GM21360 (cell line): ENCODE measurements around the gene OASL.
"Not testable (repeated sequence)": the region's sequence is repeated elsewhere in the genome, so short reads cannot be mapped to it uniquely, and the experiment has no call there.

ENCODE experiments used
- ATAC-seq: cut with Tn5 transposase; IDR thresholded peaks from one replicate; pipeline ENCODE4 v1.9.1; 2021; ENCODE audit warnings: mild to moderate bottlenecking, moderate library complexity; ENCODE audit not compliant: unreplicated experiment

The OASL gene, protein sequence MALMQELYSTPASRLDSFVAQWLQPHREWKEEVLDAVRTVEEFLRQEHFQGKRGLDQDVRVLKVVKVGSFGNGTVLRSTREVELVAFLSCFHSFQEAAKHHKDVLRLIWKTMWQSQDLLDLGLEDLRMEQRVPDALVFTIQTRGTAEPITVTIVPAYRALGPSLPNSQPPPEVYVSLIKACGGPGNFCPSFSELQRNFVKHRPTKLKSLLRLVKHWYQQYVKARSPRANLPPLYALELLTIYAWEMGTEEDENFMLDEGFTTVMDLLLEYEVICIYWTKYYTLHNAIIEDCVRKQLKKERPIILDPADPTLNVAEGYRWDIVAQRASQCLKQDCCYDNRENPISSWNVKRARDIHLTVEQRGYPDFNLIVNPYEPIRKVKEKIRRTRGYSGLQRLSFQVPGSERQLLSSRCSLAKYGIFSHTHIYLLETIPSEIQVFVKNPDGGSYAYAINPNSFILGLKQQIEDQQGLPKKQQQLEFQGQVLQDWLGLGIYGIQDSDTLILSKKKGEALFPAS

DNA sequence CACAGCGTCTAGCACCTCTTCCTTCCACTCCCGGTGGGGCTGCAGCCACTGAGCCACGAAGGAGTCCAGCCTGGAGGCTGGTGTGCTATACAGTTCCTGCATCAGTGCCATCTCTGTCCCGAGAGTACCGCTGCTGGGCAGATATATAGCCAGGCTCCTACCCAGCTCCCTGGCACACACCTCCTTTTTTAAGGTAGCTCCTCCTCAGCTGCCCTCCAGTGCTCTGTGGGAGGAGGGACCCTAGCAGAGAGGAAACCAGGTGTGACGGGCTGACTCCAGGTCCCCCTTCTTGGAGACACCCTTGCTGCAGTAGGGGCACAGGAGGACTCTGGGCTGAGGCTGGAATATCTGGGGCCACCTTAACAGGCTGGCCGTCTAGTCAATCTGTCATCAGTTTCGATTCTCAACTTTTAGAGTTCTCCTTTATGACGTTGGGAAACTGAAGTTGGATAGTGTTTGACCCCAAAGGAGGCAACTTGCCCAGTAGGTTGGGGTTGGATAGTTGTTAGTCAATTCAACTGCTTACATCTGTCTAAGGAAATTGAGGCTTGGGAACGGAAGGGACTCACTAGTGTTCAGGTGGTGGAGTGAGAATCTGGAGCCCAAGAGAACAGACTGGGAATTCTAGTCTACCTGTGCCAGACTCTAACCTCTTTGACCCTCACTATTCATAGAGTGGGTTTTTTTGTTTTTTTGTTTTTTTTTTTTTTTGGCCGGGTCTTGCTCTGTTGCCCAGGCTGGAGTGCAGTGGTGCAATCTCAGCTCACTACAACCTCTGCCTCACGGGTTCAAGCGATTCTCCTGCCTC is at the start of gene OASL:
Gene OASL, minus strand, starts transcription at position 386 of the 808 bp plus-strand sequence. Its CDS starts 275 bp downstream, at position 111.
- no peak for ATAC-seq

DNA sequence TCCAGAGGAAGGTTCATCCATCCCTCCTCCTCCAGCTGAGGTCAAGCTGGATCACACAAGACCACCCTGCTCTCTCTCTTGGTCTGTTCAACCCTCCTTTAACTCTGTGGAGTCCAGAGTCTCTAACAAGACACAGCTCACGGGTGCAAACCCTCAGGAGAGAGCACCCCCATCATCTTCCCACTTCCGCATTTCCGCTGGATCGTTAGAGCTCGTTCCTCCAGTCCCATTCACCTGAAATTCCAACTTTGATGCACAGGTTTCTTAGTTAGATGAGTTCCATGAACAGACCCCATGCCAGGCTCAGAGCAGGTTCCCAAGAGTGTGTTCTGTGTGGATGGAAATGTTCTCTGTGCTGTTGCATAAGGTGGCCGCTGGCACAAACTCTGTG is 49.1 kb upstream of the OASL start:
- ATAC-seq: no peak

GRCh38 chr12:121087467-121088194 is 48.6 kb upstream of the OASL start:
- ATAC-seq: no peak

GRCh38 chr12:121086781-121087295 is 47.8 kb upstream of the OASL start:
- ATAC-seq: no peak

GRCh38 chr12:121085506-121086353 is 46.7 kb upstream of the OASL start:
- no peak for ATAC-seq

DNA sequence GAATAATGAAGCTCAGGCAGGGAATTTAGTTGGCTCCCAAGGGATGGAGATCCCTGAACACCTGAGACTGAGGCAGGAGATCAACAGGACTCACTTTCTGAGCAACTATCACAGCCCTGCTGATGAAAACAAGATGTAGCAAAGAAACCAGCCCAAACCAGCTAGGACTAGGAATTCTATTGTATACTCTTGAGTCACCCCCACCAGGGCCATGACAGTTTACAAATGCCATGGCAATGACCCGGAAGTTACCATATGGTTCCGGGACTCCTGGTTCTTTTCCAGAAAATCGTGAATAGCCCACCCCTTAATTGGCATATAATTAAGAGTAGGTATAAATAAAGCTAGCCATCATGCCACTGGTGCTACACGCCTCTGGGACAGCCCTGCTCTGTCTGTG is 46.0 kb upstream of the OASL start:
- no peak for ATAC-seq

DNA sequence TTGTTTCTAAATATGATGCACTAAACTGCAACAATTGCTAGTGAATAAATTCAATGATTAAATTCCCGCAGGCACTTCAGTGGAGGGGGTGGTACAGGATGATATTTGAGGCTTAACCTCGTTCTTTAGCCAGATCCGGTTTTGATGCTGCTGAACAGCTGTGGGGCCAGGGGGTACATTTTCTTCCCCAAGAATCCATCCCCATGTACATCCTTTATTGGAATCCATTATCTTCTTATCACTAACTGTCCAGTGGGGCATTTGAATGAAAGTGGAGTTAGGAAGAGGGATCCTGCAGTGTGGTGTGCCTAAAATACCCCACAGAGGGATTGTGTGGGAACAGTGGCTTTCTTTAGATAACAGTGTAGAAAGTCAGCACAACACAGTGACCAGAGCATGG is 45.2 kb upstream of the OASL start:
- no peak for ATAC-seq

GRCh38 chr12:121080909-121081308 is 41.9 kb upstream of the OASL start:
- no peak for ATAC-seq

- no peak for ATAC-seq
Observed at GRCh38 chr12:121079736-121080272, 40.8 kb upstream of the OASL start.

GRCh38 chr12:121077440-121077839 is 38.4 kb upstream of the OASL start:
- ATAC-seq: not testable (repeated sequence)

DNA sequence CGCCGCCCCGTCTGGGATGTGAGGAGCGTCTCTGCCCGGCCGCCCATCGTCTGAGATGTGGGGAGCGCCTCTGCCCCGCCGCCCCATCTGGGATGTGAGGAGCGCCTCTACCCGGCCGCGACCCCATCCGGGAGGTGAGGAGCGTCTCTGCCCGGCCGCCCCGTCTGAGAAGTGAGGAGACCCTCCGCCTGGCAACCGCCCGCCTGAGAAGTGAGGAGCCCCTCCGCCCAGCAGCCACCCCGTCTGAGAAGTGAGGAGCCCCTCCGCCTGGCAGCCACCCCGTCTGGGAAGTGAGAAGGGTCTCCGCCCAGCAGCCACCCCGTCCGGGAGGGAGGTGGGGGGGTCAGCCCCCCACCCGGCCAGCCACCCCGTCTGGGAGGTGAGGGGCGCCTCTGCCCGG is 36.9 kb upstream of the OASL start:
- not testable (repeated sequence) for ATAC-seq

DNA sequence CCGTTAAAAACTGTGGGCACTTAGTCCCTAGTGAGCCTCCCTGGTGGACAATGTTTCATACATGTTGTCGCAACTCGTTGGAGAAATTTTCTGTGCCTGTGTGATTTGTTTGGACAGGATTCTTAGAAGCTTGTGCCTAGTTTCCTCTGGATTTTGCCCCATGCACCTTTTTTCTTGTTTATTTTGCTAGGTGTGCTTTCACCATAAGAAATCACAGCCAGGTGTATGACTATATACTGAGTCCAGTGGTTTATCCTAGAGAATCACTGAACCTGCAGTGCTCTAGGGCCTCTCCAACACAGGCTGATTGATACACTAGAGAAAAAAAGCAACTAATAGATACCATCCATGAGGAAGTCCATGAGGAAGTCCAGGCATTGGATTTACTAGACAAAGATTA is 33.1 kb upstream of the OASL start:
- no peak for ATAC-seq

DNA sequence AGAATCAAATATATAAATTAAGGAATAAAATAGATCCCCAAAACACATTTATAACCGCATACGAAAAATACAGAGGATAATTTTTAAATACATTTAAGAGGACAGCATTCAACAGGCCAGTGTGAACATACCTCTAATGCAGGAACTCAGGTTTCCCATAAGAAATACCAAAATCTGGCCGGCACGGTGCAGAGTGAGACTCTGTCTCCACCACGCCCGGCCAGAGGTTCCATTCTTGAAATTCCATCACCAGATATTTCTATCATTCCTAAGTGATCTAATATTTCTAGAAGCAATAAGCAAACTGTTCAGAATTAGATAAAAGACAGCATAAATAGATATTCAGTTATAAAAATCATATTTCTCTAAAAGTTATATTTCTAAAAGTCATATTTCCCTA is 30.2 kb upstream of the OASL start:
- no peak for ATAC-seq

DNA sequence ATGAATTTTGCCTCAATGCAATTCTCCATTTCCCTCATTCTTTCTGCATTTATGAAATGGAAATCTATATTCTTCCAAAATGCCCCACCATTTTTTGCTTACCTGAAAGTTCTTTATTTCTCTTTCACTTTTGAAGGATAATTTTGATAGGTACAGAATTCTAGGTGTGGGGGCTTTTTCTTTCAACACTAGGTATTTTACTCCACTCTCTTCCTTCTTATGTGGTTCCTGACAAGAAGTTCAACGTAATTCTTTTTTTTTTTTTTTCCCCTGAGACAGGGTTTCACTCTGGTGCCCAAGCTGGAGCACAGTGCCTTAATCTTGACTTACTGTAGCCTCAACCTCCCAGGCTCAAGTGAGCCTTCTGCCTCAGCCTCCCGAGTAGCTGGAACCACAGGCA is 26.3 kb upstream of the OASL start:
- ATAC-seq: no peak

DNA sequence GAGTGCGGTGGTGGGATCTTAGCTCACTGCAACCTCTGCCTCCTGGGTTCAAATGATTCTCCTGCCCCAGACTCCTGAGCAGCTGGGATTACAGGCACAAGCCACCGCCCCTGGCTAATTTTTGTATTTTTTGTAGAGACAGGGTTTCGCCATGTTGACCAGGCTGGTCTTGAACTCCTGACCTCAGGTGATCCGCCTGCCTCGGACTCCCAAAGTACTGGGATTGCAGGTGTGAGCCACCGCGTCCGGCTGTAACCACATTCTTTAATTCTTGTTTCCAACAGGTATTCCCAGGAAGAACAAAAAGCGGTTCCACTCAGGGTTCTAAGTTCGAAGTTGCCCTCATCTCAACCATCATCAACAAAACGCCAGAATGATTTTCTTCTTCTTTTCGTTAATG is 25.5 kb upstream of the OASL start:
- not testable (repeated sequence) for ATAC-seq

DNA sequence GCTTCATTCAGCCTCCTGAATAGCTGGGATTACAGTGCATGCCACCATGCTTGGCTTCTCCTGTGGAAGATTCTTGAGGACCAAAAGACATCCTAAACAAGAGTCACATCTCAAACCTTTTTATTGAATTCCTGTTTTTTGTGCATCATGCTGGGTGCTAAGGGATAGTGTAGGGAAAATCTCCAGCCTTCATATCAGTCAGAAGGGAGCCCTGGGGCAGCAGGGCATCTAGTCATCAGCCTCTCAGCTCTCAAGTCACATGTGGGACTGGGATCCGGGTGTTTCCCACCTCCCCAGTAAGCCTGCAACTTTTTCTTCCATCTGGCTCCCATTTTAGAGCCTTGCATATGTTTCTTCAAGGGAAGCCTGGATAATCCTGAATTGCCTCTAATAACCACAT is 25.1 kb upstream of the OASL start:
- ATAC-seq: no peak

- no peak for ATAC-seq
Observed at GRCh38 chr12:121062391-121063045, 23.5 kb upstream of the OASL start.

DNA sequence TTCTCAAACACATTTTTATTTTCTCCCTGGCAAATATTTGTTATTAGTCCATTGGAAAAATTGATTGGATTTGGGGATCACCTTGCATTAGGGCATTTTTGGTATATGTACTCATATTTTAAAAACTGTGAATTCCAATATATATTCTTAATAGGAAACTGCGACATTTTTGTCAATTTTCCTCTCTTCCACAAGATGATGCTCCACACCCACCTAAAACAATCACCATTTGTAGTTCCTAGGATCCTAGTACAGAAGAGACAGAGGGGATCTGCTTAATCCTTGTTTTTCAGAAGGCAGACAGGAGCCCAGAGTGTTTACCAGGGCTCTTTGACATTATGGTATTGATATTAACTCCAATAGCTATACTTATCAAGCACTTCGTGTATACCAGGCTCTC is 22.8 kb upstream of the OASL start:
- ATAC-seq: no peak
